ENCODE results near the gene COL4A2.
"Not testable (repeated sequence)": the region's sequence is repeated elsewhere in the genome, so short reads cannot be mapped to it uniquely, and the experiment has no call there.

The COL4A2 gene

DNA sequence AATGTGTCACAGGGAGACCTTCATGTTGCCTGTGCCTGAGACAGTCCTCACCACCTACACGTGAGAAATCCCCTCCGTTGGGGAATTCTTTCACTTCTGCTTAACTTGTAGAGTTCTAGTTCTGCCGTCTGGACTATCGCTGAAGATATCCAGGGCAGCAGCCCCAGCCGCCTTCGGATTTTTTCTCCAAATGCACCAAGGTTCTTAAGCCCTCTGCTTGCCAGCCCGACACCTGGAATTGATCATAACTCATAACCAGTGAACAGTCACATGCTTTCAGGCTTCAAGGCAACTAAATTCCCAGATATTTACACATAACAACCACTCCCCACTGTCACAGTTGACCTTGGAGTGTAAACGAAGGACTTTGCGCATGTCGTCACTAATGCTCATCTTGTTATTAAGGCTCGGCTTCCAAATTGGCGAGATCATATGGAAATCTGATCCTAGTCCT, 140.0 kb downstream of the COL4A2 start:
- Mint-ChIP-seq H3K9me3 (no peaks in the 10 kb centered on the region), H3K36me3 (ENCODE audit: low read depth) (no peaks in the 10 kb centered on the region), H3K27ac (no peak overlapping the region), H3K27me3 (peaks cover 46% of the 10 kb centered on the region), H3K4me3 (no peak overlapping the region), H3K4me1 (peaks cover 4% of the 10 kb centered on the region)
- no peak for ATAC-seq
- DNase-seq: no peak

DNA sequence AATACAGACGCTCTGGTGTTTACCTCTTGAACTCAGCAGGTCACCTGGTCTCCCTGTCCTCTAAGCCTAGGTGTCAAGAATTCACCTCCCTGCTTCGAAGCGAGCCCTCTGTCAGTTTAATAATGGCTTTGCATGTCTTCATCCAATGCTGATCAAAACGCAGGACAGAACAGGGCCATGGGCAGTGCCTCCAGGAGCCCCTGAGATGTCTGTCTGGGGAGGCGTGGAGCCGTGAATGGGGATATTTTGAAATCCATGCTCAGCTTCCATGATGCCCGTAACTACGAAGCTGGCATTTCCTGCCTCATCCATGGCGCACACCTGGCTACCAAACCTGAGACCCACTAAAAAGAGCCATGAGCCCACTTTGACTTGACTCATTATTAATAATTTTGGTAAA, 140.7 kb downstream of the COL4A2 start:
- Mint-ChIP-seq H3K4me1 (peaks cover 4% of the 10 kb centered on the region), H3K27me3 (peaks cover 44% of the 10 kb centered on the region), H3K4me3 (no peak overlapping the region), H3K27ac (no peak overlapping the region), H3K9me3 (no peaks in the 10 kb centered on the region), H3K36me3 (ENCODE audit: low read depth) (no peaks in the 10 kb centered on the region)
- DNase-seq (no peak), ATAC-seq (no peak)

DNA sequence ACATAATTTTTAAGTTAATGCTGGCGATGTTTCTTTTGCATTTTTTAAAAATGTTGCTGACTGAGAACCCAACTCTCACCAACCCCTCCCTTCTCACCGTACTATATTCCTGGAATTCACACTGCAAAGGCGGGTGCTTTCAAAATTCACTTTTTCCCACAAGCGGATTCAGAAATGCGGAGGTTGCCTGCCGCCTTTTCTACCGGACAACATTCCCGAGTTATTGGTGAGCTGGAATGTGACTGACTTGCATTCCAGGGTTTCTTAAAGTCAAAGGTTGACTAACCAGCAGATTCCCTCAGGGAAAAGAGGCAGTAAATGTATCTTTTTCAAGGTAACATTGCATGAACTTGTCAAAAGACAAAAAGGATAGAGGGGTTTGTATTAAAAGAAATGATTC, 141.1 kb downstream of the COL4A2 start:
- no peaks in the 10 kb centered on the region for H3K36me3 Mint-ChIP-seq (ENCODE audit: low read depth)
- no peak for ATAC-seq
- H3K27ac Mint-ChIP-seq: no peak overlapping the region
- peaks cover 4% of the 10 kb centered on the region for H3K4me1 Mint-ChIP-seq
- no peak for DNase-seq
- H3K4me3 Mint-ChIP-seq: no peak overlapping the region
- H3K9me3 Mint-ChIP-seq: no peaks in the 10 kb centered on the region
- H3K27me3 Mint-ChIP-seq: peaks cover 43% of the 10 kb centered on the region

DNA sequence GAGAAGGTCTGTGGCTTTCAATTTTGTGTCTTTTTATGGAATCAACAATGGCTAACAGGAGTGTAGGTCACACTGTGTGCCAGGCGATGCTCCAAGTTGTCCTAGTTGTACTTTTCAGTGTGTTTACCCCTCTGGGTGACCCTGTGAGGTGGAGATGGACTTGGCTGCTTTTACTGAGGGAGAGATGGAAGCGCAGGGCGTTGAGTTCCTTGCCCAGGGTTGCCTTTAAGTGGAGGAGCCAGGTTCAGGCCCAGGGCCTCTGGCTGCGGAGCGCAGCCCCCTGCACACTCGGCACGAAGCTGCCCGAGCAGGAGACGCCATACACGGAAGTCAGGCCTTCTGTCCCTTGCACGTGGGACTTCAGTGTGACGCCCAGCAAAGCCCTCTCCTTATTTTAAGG, 141.6 kb downstream of the COL4A2 start:
- Mint-ChIP-seq H3K27me3 (peaks cover 41% of the 10 kb centered on the region), H3K9me3 (no peaks in the 10 kb centered on the region), H3K27ac (no peak overlapping the region), H3K4me3 (no peak overlapping the region), H3K36me3 (ENCODE audit: low read depth) (no peaks in the 10 kb centered on the region), H3K4me1 (peaks cover 4% of the 10 kb centered on the region)
- ATAC-seq (no peak), DNase-seq (no peak)

DNA sequence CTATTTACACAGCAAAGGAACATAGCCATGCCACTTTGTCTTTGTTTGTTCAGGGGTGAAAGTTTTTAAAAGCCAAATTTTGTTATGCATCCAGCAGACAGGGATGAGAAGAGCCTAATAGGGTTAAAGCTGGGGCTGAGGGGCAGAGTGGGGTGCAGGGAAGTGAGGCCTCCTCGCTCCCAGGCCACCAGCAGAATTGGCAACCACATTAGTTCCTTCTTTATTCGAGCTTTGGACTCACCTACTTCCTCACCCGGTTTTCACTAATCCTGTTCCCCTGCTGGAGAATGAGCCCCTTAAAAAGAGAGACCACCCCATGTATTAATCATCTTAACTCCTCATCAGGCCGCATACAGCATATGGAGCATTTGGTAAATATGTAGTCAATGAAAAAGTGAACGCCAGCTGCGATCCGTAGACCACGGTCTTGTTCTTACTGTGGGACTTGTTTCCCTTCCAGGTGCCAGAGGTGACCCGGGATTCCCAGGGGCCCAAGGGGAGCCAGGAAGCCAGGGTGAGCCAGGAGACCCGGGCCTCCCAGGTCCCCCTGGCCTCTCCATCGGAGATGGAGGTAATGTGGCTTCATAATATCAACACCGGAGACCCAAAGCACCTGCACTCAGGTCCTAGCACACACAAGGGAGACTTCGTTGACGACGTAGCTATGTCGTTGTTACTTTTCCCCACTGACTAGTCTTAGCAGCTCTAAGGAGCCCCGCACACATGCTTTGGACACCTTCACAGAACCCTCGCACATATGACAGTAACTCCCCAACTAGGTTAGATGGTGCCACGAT, 142.3 kb downstream of the COL4A2 start:
- Mint-ChIP-seq H3K9me3 (no peaks in the 10 kb centered on the region), H3K36me3 (ENCODE audit: low read depth) (no peaks in the 10 kb centered on the region), H3K27me3 (peaks cover 34% of the 10 kb centered on the region), H3K4me1 (peaks cover 4% of the 10 kb centered on the region), H3K4me3 (no peak overlapping the region), H3K27ac (no peak overlapping the region)
- DNase-seq: no peak
- ATAC-seq: no peak

DNA sequence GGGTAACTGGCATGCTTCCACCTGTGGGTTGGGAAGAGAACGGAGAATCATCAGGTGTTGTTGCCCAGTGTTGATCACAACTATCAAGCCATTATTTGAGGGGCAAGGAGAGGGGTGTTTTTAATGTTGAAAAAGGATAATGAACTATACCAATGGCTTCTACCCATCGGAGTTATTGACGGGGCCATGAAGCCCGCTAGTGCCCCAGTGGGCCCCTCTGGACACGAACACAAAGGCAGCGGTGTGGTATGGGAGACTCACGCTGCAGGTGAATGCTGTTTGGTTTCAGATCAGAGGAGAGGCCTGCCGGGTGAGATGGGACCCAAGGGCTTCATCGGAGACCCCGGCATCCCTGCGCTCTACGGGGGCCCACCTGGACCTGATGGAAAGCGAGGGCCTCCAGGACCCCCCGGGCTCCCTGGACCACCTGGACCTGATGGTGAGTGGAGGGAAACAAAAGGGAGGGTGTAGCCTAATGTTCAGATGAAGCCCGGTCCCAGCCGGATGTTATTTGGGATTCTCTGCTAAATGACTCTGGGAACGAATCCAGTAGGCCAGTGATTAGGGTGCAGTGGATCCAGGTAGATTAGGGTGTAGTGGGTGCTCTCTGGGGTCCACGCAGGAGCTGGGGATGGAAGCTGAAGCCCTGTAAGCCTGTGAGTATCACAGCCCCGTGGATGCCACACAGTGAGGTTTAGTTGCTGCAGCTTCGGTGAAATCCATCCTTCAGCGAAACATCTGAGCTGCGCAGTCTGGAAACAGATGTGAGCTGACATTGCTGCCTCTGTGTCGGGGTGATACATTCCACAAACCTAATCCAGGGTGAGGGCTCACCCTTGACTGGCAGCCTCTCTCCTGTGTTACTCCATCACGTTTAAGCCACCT, 143.2 kb downstream of the COL4A2 start:
- H3K4me1 Mint-ChIP-seq: peaks cover under 1% of the 10 kb centered on the region
- DNase-seq (no peak), ATAC-seq (no peak)
- H3K9me3 Mint-ChIP-seq: no peaks in the 10 kb centered on the region
- H3K36me3 Mint-ChIP-seq (ENCODE audit: low read depth): no peaks in the 10 kb centered on the region
- H3K27ac Mint-ChIP-seq: no peak overlapping the region
- no peak overlapping the region for H3K4me3 Mint-ChIP-seq
- peaks cover 33% of the 10 kb centered on the region for H3K27me3 Mint-ChIP-seq

DNA sequence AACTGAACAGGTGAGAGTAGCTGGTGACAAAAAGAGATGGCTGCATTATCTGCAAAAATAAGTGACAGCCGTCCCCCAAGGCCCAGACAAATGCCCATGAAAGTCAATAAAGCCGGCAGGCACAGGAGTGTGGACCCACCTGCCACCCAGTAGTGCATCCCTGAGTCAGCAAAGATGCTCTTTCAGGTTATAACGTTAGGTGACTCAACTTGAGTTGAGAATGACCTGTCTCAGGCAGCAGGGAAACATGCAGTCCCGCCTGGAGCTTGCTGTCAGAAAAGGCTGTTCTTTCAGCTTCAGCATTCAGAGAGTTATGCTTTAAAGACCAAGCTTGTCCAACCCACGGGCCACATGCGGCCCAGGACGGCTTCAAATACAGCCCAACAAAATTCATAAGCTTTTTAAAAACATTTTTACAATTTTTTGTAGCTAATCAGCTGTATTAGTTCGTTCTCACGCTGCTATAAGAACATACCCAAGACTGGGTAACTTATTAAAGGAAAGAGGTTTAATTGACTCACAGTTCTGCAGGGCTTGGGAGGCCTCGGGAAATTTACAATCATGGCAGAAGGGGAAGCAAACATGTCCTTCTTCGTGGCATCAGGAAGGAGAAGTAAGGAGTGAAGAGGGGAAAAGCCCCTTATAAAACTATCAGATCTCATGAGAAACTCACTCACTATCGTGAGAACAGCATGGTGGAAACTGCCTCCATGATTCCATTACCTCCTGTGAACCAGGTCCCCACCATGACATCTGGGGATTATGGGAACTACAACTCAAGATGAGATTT, 144.1 kb downstream of the COL4A2 start:
- no peaks in the 10 kb centered on the region for H3K9me3 Mint-ChIP-seq
- H3K36me3 Mint-ChIP-seq (ENCODE audit: low read depth): no peaks in the 10 kb centered on the region
- ATAC-seq (no peak), DNase-seq (no peak)
- H3K4me1 Mint-ChIP-seq: peaks cover 4% of the 10 kb centered on the region
- H3K27ac Mint-ChIP-seq: no peak overlapping the region
- no peak overlapping the region for H3K4me3 Mint-ChIP-seq
- peaks cover 33% of the 10 kb centered on the region for H3K27me3 Mint-ChIP-seq

DNA sequence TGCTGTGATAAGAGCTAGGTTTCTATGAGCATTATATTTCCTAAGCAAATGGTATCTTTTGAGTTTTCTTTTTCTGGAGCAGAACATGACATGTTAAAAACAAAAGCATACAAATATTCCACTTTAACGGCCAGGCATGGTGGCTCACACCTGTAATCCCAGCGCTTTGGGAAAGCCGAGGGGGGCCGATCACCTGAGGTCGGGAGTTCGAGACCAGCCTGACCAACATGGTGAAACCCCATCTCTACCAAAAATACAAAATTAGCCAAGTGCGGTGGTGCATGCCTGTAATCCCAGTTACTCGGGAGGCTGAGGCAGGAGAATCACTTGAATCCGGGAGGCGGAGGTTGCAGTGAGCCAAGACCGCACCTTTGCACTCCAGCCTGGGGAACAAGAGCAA, 146.0 kb downstream of the COL4A2 start:
- not testable (repeated sequence) for H3K4me3 Mint-ChIP-seq; ATAC-seq; H3K36me3 Mint-ChIP-seq (ENCODE audit: low read depth); H3K4me1 Mint-ChIP-seq; H3K9me3 Mint-ChIP-seq; H3K27ac Mint-ChIP-seq; DNase-seq
- H3K27me3 Mint-ChIP-seq: peaks cover 32% of the 10 kb centered on the region

DNA sequence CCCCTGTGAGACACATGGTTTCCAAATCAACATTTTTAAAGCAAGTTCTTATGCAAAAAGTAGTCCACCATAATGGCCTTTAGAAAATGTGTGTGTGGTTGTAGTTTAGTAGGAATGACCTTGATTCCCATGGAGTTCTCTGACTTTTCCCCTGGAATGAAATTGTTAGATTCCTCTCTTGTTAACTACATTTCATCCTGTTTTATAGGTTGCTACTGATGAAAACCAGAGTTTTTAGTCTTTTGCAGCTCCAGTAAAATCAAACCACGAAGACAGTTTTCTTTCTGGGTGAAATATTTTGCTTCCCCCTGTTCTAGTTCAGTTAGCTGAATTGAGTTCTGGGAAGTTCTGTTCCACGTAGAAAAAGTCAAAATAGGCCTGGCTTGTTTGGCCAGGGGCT, 146.7 kb downstream of the COL4A2 start:
- no peak for DNase-seq
- Mint-ChIP-seq H3K27me3 (peaks cover 28% of the 10 kb centered on the region), H3K36me3 (ENCODE audit: low read depth) (no peaks in the 10 kb centered on the region), H3K4me3 (no peak overlapping the region), H3K27ac (no peak overlapping the region), H3K9me3 (no peaks in the 10 kb centered on the region), H3K4me1 (peaks cover 5% of the 10 kb centered on the region)
- no peak for ATAC-seq

DNA sequence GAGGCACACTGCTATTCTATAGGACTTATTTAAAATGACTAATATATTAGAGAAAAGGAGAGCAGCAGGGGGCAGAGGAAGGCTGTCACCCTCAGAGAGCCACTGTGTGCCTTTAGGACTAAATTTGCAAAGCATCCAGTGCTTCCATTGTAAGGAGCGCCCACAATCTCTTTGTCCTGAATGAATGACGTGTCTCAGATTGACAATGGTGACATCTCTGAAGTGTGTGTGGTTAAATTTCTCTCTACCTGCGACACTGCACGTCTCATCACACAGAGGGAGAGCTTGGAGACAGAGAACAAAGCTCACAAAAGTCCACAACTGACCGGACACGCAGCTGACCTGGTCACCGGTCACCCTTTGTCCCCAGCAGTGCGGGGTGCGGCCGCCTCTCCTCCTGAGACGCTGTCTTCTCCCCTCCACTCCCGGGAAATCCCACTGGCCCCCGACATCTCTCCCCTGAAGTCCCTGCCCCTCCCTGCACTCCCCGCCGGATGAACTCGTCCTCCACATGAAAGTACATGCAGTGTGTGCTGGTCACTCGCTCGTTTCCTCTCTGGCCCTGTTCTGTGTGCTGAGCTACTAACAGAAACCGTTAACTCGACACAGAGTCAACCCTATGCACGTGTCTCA, 147.3 kb downstream of the COL4A2 start:
- Mint-ChIP-seq H3K36me3 (ENCODE audit: low read depth) (no peaks in the 10 kb centered on the region), H3K4me1 (peaks cover 5% of the 10 kb centered on the region), H3K27me3 (peaks cover 28% of the 10 kb centered on the region), H3K4me3 (no peak overlapping the region), H3K9me3 (no peaks in the 10 kb centered on the region), H3K27ac (no peak overlapping the region)
- DNase-seq: no peak
- ATAC-seq: no peak

DNA sequence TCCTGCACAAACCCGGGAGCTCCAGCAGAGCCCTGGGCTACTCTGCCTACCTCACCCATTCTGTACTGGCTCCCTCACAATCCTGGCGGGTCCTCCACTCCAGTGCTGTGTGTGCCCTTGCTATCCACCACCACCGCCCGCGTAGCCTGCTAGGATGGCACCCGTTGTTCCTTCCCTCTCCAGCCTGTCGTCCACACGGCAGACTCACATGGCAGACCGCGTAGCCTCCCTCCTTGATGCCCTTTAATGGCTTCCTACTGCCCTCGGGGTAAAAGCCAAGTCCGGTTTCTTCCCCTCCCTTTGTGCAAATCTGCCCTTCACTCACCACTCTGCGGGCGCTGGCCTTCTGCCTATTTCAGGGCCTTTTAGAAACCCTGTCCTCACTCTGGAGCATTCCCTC, 147.9 kb downstream of the COL4A2 start:
- no peaks in the 10 kb centered on the region for H3K9me3 Mint-ChIP-seq
- ATAC-seq (no peak), DNase-seq (no peak)
- H3K4me3 Mint-ChIP-seq: no peak overlapping the region
- H3K27ac Mint-ChIP-seq: no peak overlapping the region
- peaks cover 5% of the 10 kb centered on the region for H3K4me1 Mint-ChIP-seq
- H3K27me3 Mint-ChIP-seq: peaks cover 27% of the 10 kb centered on the region
- no peaks in the 10 kb centered on the region for H3K36me3 Mint-ChIP-seq (ENCODE audit: low read depth)

DNA sequence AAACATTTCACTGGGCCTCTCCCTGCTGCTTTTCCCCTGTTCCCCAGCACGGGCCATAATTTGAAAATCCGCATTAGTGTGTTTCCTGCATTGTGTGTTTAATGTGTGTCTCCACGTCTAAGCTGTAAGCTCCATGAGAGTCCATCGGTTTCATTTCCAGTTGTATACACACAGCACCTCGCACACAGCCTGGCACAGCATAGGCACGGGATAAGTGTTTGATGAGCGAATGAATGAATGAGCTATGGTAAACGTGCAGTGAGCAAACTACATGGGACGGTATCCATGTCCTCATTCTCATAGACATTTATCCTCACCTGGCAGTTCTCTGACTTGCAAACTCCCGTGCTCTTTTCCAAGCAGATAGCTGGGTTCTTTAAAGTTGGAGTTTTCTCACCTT, 148.4 kb downstream of the COL4A2 start:
- peaks cover 27% of the 10 kb centered on the region for H3K27me3 Mint-ChIP-seq
- H3K36me3 Mint-ChIP-seq (ENCODE audit: low read depth): no peaks in the 10 kb centered on the region
- H3K4me3 Mint-ChIP-seq: no peak overlapping the region
- no peaks in the 10 kb centered on the region for H3K9me3 Mint-ChIP-seq
- no peak for ATAC-seq
- peaks cover 5% of the 10 kb centered on the region for H3K4me1 Mint-ChIP-seq
- H3K27ac Mint-ChIP-seq: no peak overlapping the region
- DNase-seq: no peak

DNA sequence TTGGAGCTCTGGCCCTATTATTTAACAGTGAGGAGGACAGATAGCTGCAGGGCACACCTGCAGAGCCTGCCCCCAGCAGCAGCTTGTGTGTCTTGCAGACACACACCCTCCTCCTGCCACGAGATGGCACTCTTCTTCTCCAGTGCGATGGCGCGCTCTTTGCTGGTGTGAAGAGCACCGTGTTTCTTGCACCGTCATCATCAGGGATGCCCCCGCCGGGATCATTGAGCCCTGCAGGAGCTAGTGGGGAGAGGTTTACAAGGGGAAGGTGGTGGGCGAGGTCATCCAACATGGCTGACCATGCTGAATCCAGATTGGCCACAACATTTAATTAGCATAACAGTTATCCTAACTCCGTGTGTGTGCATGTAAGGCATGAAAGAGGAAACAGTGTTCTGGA, 148.9 kb downstream of the COL4A2 start:
- Mint-ChIP-seq H3K4me3 (no peak overlapping the region), H3K4me1 (peaks cover 5% of the 10 kb centered on the region), H3K9me3 (no peaks in the 10 kb centered on the region), H3K27ac (no peak overlapping the region), H3K27me3 (peaks cover 29% of the 10 kb centered on the region), H3K36me3 (ENCODE audit: low read depth) (no peaks in the 10 kb centered on the region)
- DNase-seq (peak; percentile 67), ATAC-seq (peak; percentile 96)

DNA sequence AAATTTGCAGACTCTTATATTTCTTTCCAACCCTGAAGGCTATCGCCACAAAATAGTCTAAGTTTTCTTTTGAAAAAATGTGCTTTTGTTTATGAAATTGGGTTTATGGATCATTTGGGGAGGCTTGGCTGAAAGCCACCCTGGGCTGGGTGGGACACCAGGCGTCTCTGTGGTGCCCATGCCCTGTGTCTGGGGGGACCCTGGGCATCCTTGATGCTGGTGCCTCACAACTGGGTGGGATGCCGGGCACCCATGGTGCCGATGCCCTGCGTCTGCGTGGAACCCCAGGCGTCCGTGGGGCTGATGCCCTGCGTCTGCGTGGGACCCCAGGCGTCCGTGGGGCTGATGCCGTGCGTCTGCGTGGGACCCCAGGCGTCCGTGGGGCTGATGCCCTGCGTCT, 149.5 kb downstream of the COL4A2 start:
- peaks cover 5% of the 10 kb centered on the region for H3K4me1 Mint-ChIP-seq
- H3K27ac Mint-ChIP-seq: no peak overlapping the region
- H3K36me3 Mint-ChIP-seq (ENCODE audit: low read depth): no peaks in the 10 kb centered on the region
- no peaks in the 10 kb centered on the region for H3K9me3 Mint-ChIP-seq
- DNase-seq: no peak
- ATAC-seq: no peak
- peaks cover 29% of the 10 kb centered on the region for H3K27me3 Mint-ChIP-seq
- H3K4me3 Mint-ChIP-seq: no peak overlapping the region

Measured in activated naive CD8-positive, alpha-beta T cell treated with anti-CD3 and anti-CD28 coated beads, Interleukin-2, amount 50 U/mL, for 24 hours (primary cell).